NB4 (cell line): ENCODE data around the gene SOWAHB.

Source experiments
- CTCF ChIP-seq: IDR thresholded peaks from one replicate; pipeline ENCODE4 v1.5.1; 2012; ENCODE audit warnings: low read depth, low read length
- MAX ChIP-seq: IDR thresholded peaks from 2 replicates; pipeline ENCODE4 v1.6.1; 2011; ENCODE audit warnings: low read depth, low read length
- POLR2A ChIP-seq: IDR thresholded peaks from 2 replicates; pipeline ENCODE4 v1.6.1; 2011; ENCODE audit warnings: mild to moderate bottlenecking; ENCODE audit not compliant: insufficient read length; ENCODE audit errors: extremely low read depth

GRCh38 chr4:76904646-76905190 is 6.8 kb upstream of the SOWAHB start:
- TF ChIP-seq CTCF (no peak), MAX (no peak), POLR2A (no peak)
